Medulla oblongata (tissue), 1 donor: ENCODE results near the gene CCBE1.
A peak's percentile ranks its signal among the peaks of the same experiment; 100 is the strongest.

Experiments used
- DNase-seq: peaks from one replicate; pipeline ENCODE4 v3.0.0-alpha.2; 2015; ENCODE audit errors: extremely low spot score

The CCBE1 gene

GRCh38 chr18:59492756-59493421, 204.3 kb downstream of the CCBE1 start:
- no peak for DNase-seq

- no peak for DNase-seq
Measured at GRCh38 chr18:59488899-59489298, 208.3 kb downstream of the CCBE1 start.

GRCh38 chr18:59485382-59485781, 211.8 kb downstream of the CCBE1 start:
- DNase-seq: no peak

- DNase-seq: no peak
Measured at GRCh38 chr18:59484561-59485328, 212.5 kb downstream of the CCBE1 start.

- DNase-seq: no peak
Measured at GRCh38 chr18:59484131-59484530, 213.1 kb downstream of the CCBE1 start.

- no peak for DNase-seq
Measured at GRCh38 chr18:59481436-59481835, 215.8 kb downstream of the CCBE1 start.

GRCh38 chr18:59479776-59480175, 217.4 kb downstream of the CCBE1 start:
- no peak for DNase-seq

- DNase-seq: no peak
Measured at GRCh38 chr18:59478591-59478990, 218.6 kb downstream of the CCBE1 start.

GRCh38 chr18:59477849-59478248, 219.4 kb downstream of the CCBE1 start:
- DNase-seq: no peak

- DNase-seq: no peak
Measured at GRCh38 chr18:59470561-59471121, 226.6 kb downstream of the CCBE1 start.

GRCh38 chr18:59469463-59470180, 227.6 kb downstream of the CCBE1 start:
- no peak for DNase-seq

GRCh38 chr18:59468821-59469220, 228.4 kb downstream of the CCBE1 start:
- DNase-seq: no peak

GRCh38 chr18:59467497-59467896, 229.7 kb downstream of the CCBE1 start:
- DNase-seq: no peak

- no peak for DNase-seq
Measured at GRCh38 chr18:59466980-59467379, 230.2 kb downstream of the CCBE1 start.

- DNase-seq: no peak
Measured at GRCh38 chr18:59464486-59464885, 232.7 kb downstream of the CCBE1 start.

GRCh38 chr18:59461171-59461570, 236.1 kb downstream of the CCBE1 start:
- DNase-seq: no peak

- DNase-seq: no peak
Measured at GRCh38 chr18:59460072-59460420, 237.2 kb downstream of the CCBE1 start.

GRCh38 chr18:59459369-59460071, 237.7 kb downstream of the CCBE1 start:
- DNase-seq: peak; percentile 21

- DNase-seq: no peak
Measured at GRCh38 chr18:59458575-59458974, 238.6 kb downstream of the CCBE1 start.

- DNase-seq: no peak
Measured at GRCh38 chr18:59456657-59457056, 240.6 kb downstream of the CCBE1 start.

- DNase-seq: no peak
Measured at GRCh38 chr18:59455728-59456276, 241.4 kb downstream of the CCBE1 start.
